HPDE6-E6E7 (cell line): ENCODE results near the gene TRIM7.
"Not testable (repeated sequence)": the region's sequence is repeated elsewhere in the genome, so short reads cannot be mapped to it uniquely, and the experiment has no call there.

ENCODE experiments used
- DNase-seq: peaks from one replicate; pipeline ENCODE4 v3.0.0; 2011; ENCODE audit warnings: missing footprints; ENCODE audit errors: extremely low spot score

Gene TRIM7

GRCh38 chr5:181193656-181194055, 11.3 kb downstream of the TRIM7 start:
- DNase-seq = no peak

- DNase-seq = no peak
These were observed 12.5 kb downstream of the TRIM7 start for GRCh38 chr5:181192337-181193046.

DNA sequence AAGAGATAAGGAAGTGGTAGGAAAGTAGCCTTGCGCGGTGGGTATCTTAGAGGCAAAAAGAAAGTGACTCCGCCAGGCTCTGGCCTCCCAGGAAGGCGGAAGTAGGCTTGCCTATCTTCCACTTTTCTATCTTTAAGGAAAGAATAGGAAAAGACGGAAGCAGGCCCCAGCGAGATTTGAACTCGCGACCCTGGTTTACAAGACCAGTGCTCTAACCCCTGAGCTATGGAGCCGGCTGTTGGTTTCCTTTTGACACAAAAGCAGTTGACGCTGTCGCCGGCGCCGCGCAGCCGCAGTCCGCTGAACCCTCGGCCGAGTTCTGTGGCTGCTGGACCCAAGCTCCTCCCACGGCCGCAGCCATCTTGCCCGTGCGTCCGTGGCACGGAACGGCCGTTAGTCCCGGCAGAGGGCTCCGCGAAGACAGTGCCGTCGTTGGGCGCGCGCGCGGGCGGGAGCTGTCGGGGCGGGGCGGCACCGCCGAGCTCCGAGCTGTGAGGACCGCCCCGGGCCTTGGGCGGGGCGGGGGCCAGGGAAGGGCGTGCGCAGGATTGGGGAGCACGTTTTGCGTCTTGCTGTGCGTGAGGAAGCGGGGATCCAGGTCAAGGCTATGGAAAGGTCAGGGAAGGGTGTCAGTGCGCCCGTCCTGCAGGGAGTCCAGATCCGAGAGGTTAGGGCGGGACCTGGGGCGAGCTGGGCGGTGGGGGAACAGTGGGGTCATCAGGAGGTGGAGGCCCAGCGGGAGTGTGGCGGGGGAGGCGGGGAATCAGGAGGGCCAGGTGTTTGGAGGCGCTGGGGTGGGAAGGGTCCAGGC, 13.3 kb downstream of the TRIM7 start:
- no peak for DNase-seq

GRCh38 chr5:181190711-181191525, 14.1 kb downstream of the TRIM7 start:
- no peak for DNase-seq

DNA sequence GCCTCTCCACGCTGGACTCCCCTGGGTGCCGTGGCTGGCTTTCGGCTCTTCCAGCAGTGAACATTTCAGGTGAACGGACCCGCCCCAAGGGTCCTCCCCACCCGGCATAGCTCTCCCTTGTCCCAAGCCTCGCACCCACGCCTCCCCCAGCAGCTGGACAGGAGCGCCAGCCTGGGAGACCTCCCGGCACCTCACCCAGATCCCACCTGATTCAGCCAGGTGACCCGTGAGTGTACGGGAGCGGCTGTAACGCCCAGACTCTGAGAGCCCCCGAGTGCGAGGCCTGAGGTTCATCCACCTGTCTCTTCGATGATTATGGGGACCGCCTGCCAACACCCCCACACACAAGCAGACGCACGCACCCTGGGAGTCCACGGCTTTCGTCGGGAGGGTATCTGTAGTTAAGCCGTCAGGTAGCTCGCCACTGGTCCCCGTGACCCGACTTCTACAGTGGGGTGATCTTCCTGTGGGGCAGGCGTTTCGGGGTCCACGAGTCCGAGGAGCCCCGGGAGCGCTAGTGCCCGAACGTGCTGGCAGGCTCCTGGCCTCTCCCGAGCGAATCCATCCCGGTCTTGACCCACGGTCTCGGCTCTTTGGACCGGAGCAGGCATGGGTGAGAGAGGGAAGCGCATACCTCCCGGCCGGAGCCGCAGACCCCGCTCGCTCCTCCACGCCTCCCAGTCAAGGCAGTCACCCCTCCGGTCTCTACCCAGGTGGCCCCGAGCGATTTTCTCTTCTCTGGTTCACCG, 14.9 kb downstream of the TRIM7 start:
- DNase-seq = no peak

DNA sequence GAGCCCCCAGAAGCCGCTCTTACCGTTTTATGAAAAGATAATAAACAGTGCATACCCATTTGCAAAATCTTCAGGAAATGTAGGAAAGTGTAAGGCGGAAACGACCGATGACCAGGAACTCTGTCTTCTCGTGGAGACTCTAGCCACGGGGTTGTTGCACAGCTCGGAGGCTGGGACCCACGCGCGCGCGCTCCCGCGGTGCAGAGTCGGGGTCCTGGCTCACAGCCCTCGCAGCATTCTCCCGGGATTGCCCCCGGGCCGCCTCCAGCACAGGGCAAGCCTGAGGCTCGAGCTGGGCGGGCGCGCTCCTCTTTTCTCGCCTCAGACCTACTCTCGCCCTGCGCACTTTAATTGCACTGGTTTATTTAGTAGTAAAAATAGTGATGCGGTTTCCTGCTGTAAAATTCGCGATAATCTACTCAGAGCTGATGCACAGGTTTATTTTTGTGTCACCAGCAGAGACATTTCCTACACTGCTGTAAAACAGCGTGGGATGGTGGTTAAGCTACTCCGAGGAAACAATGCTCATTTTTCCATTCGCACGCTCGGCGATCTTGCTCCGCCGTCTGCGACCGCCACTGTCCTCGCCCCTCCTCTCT, 15.5 kb downstream of the TRIM7 start:
- DNase-seq = no peak

DNA sequence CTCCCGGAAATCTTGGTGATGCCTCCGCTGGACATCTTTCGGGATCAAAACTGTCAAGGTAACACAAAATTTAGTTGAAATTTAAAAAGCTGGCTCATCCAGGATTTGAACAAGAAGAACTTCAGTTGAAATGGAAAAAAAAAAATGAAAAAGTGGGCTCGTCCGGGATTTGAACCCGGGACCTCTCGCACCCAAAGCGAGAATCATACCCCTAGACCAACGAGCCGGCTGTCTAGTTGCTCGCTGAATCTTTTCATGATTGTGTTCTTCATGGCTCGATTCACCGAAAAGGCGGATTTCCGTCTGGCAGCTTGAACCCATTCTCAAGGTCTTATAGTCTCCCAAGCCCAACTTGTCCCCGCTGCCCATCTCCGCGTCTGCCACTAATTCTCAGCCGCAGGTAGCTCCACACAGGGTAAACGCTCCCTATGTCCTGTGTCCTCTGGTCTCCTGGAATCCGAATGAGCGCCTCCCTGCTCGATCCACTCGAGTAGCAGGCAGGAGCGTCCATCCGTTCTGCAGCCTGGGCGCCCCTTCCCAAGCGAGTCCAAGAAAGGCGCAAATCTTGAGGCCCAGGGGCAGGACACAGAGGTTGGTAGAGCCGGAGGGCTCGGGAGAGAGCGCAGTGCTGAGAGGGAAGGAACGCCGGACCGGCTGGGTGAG, 16.2 kb downstream of the TRIM7 start:
- DNase-seq = no peak

- DNase-seq = no peak
These were observed 17.3 kb downstream of the TRIM7 start for GRCh38 chr5:181187500-181188213.

- DNase-seq = no peak
These were observed 18.0 kb downstream of the TRIM7 start for GRCh38 chr5:181186986-181187499.

DNA sequence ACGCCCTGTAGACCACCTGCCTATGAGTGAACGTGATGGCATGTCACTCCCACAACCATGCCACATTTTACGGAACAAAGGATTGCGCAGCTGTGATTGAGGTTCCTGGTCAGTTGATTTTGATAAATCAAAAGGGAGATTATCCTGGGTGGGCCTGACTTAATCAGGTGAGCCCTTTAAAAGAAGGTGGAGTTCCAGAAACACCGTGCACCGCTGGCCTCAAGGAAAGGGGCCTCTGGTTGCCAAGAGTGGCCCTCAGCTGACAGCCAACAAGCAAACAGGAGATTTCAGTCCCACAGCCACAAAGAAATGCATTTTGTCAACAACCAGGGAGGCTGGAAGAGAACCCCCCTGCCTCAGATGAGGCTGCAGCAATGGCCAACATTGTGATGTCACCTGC, 19.0 kb downstream of the TRIM7 start:
- no peak for DNase-seq

DNA sequence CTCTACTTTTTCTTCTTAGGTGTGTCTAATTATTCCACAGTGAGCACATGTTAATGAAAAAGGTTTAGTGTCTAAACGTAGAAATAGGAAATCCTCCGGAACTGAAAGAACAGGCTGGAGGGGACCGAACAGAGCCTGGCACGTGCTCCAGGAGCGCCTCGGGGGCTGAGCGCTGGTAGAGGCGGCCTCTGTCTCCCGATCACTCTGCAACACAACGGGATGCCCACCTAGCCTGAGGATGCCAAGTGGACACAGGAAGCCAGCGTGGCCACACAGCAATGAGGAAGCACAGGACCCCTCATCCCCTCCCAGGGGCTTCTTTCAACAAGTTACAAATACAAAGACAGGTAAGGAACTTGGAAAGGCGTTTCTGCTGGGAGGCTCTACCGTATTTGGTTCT, 19.4 kb downstream of the TRIM7 start:
- no peak for DNase-seq

DNA sequence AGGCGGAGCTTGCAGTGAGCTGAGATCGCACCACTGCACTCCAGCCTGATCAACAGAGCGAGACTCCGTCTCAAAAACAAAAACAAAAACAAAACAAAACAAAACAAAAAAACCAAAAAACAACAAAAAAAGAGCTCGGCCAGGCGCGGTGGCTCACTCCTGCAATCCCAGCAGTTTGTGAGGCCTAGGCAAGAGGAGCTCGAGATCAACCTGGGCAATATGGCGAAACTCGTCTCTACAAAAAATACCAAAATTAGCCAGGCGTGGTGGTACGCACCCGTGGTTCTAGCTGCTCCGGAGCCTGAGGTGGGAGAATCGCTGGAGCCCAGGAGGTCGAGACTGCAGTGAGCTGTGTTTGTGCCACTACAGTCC, 20.2 kb downstream of the TRIM7 start:
- DNase-seq = no peak

- DNase-seq = no peak
These were observed 22.3 kb downstream of the TRIM7 start for GRCh38 chr5:181182651-181183050.

DNA sequence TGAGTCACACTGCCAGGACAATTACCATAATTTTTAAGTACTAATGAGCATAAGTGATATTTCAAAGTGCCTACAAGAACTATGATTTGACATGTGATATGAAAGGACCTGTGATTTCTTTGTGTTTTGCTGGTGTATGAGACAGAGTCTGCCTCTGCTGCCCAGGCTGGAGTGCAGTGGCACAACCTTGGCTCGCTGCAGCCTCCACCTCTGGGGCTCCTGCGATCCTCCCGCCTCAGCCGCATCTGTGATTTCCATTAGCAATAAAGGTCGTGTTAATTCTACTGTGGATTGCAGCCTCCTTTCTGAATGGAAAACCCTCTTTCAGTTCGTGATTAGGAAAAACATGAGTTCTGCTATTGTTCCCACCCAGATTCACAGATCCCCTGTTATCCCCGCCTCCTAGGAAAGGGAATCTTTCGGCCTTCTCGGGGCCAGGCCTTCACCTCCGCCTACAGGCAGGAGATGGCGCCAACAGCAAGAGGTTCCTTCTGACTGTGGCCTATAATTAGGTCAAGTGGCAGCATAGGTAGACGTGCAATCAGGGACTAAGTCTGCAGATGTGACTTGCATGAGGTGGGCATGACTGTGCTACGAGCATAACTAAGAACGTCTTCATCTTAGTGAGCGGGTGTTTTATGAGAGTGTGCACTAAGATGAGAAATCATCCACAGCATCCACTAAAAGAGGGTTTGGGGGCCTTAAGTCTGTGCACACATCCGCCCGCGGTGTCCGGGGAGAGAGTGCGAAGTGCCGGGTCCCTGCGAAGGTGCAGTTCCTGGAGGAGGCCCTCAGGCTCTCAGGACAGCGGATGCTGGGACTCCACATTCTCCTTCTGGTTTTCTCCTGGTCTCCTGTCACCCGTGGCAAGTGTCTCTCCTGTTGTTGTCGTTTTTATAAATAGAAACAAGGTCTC, 23.1 kb downstream of the TRIM7 start:
- DNase-seq = no peak

- not testable (repeated sequence) for DNase-seq
These were observed 27.4 kb downstream of the TRIM7 start for GRCh38 chr5:181177559-181177958.

GRCh38 chr5:181176254-181176952, 28.6 kb downstream of the TRIM7 start:
- no peak for DNase-seq

- DNase-seq = no peak
These were observed 31.3 kb downstream of the TRIM7 start for GRCh38 chr5:181173420-181174342.
